HS-27A (cell line): ENCODE data around the gene INPP5A.

Source experiments
- DNase-seq: peaks from one replicate; pipeline ENCODE4 v3.0.0-alpha.2; 2012; ENCODE audit warnings: low read depth, missing footprints

The INPP5A gene

DNA sequence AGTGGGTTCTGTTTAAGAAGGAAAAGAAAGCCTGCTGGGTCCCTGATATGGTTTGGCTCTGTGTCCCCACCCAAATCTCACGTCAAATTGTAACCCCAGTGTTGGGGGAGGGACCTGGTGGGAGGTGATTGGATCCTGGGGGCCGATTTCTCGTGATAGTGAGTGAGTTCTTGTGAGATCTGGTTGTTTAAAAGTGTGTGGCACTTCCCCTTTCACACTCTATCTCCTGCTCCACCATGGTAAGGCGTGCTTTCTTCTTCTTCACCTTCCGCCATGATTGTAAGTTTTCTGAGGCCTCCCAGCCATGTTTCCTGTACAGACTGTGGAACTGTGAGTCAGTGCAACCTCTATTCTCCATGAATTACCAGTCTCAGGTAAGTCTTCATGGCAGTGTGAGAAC, 42.6 kb downstream of the INPP5A start:
- no peak for DNase-seq

DNA sequence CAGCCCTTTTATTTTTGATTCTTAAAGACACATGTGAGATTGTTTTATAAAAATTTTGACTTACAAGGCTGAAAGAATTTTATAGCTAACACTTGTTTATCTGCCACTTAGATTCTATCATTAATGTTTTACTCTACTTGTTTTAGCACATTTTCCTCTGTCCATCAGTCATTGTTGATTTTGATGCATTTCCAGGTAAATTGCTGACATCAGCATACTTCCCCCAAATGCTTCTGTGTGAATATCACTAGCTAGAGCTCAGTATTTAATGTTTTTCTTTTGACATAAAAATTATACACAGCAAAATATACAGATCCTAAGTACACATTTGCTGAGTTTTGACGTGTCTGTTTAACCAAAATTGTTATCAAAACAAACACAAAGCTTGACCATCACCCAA, 43.0 kb downstream of the INPP5A start:
- DNase-seq = no peak

DNA sequence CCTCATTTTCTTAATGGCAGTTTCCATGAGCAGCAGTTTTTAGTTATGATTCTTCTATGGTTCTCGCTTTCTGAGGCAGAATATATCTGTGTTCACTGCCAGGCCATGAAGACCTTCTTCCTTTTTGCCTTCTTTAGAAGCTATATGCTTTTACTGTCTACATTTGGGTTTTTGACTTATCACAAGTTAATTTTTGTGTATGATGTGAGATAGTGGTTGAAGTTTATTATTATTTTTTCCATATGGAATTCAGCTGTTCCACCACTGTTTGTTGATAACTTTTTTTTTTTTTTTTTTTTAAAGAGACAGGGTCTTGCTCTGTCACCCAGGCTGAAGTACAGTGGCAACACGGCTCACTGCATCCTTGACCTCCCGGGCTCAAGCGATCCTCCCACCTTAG, 44.5 kb downstream of the INPP5A start:
- DNase-seq = no peak

DNA sequence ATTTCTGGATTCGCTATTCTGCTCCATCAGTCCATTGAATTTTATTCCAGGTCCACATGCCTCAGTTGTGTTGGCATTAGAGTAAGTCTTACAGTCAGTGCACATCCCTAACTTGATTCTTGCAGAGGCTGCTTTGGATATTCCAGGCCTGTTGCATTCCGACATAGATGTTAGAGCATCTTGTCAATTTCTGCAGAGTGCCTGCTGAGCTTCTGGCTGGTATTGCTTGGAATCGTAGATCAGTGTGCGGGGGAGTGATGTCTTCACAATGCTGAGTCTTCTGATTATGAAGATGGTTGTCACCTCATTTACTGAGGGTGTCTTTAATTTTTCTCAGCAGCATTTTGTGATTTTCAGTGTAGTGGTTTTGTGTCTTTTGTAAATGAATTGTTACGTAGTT, 45.2 kb downstream of the INPP5A start:
- no peak for DNase-seq

DNA sequence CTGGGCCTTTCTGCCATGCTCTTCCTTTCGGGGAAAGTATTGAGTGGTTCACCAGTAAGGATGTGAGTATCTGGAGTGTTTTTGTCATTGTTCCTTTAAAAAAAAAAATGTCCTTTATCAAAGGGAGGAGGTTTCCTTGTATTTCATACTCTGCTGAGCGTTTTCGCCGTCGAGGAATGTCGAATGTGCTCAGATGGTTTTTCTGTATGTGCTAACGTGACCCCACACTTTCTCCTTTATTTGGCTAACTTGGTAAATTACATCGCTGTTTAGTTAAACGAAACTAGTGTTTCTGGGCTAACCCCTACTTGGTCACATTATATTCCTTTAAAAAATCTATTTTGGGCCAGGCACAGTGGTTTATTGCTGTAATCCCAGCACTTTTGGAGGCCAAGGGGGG, 45.9 kb downstream of the INPP5A start:
- no peak for DNase-seq

DNA sequence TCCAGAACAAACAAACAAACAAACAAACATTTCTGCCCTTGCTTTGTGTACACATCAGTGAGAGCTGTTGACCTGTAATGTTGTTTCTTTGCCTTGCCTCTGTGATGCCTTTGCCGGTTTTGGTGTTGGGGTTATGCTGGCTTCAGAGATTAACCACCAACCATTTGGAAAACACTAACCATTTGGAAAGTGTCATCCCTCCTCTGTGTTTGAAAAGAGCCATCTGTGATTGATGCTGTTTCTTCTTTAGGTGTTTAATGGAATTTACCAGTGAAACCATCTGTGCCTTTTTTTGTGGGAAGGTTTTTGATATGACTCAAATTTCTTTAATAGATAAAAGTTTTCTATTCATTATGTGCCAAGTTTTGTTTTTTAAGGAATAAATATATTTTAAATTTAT, 46.5 kb downstream of the INPP5A start:
- no peak for DNase-seq

DNA sequence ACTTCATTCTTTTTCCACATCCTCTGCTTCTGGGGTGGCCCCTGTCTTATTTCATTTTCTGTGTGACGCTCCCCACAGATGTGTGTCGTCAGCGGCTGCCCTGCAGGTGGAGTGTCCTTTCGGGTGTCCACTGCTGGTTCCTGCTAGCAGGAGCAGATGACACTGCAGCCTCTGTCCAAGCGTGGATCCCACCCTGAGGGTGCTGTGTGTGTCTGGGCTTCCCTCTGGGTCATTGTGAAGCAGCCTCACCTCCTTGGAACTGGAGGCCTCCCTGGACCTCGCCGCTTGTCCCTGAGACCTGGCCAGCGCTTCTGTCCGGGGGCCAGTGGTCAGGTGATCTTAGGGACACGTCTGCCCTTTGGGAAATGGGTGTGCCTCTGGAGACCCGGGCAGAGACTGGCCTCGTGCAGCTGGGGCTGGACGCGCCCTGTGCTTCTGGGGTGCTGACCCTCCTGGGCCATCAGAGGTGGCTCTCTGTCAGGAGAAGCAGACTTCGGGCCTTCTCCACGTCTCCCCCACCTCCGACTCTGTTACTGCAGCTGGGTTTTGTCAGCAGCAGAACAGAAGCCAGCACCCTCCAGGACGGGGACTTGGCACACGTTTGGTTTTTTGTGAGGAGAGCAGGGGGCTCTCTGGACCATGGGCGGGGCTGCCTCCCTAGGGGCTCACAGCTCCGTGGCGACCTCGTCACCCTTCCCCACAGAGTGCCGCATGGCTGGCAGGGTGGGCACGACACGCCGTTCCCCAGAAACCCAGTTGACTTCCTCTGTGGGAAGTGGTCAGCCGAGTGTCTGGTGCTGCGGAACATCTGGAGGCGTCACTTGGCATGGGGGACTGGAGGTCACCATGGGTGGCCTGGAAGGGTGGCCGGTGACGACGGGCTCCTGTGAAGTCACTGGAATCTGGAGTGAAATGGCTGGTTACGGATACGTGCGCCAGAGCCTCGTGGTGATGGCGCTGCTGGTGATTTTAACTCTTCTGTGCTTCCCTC, 48.4 kb downstream of the INPP5A start:
- no peak for DNase-seq

DNA sequence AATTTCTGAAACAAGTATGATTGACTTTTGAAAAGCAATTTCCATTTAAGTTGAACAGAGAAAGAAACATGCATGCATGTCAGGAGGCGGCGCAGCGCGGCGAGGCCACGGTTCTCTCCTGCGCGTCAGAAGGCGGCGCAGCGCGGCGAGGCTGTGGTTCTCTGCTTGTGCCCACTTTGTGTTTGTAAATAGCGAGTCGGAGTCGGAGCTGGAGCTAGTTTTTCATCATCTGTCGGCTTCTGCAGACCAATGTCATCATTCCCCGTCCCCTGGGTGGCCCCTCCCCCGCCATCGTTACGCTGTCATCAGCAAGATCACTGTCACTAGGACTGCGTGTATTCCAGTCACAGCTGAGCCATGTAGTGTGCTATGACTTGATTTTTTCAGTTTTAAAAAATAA, 49.2 kb downstream of the INPP5A start:
- DNase-seq = no peak

DNA sequence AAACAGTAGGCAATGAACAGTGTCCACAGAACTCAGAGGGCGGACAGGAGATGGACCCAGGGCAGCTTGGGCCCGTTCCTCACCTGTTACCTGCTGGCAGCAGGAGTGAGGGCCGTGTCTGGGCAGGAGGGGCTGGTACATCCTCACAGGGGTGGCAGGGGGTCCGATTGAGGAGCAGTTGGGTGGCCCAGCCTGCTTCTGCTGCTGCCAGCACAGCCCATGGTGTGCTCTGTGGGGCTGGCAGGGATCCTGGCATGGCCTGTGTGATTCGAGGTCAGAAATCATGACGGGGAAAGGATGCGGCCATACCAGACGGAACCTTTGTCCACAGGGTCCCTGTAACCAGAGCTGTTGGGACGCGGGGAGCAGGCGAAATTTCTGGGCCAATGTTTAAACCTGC, 49.6 kb downstream of the INPP5A start:
- no peak for DNase-seq

DNA sequence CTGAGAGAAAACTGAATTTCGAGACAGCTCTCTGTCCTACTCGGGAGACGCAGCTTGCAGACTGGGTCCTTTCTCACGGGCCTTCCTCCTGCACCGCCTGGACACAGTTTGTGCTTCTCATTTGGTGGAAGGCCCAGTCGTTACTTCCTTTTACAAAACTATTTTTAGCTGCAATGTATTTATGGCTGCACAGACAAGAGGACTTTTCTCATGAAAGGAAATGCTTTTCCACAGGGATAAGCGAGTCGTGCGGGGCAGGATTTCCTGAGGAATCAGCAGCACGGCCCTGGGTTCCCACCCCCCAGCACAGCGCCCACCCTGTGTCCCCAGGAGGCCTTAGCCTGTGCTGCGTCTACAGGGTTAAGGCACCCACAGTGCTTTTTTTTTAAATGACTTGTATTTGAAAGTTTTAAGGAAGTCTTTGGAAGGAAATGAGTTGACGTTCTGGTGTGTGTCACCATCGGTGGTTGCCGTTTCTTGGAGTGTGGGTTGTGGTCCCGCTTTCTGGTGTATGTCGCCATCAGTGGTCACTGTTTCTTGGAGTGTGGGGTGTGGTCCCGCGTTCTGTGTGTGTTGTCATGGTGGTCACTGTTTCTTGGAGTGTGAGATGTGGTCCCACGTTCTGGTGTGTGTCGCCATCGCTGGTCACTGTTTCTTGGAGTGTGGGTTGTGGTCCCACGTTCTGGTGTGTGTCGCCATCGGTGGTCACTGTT, 50.9 kb downstream of the INPP5A start:
- DNase-seq = no peak

DNA sequence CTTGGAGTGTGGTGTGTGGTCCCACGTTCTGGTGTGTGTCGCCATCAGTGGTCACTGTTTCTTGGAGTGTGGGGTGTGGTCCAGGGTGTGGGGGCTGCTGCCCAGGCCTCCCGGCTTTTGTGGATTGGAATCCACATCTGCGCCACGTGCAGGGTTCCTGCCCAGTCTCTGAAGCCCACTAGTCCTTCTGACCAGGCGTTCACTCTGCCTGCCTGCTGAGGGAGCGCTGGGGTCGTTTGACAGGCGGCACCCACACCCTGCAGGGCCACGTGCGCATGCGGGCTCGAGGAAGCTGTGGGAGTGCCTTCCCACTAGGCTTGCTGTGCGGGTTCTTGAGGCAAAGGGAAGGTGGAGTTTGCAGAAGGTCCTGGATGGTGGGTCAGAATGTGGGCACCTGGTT, 51.4 kb downstream of the INPP5A start:
- no peak for DNase-seq

DNA sequence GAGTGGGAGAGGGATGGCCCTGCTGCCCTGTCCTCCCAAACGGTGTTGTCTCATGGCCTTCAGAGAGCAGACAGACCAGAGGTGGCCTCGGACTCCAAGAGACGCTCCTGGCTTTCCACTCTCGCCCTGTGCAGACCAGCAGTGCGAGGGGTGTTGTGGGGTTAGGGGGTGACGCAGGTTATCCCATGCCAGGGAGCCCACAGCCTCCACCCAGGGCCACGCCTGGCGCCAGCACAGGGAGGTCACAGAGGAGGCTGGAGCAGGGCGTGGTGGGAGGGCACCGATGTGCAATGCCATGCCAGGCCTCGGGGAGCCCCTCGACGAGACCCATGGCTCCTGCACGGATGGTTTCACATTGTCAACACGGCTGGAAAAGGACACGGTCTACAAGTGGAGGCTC, 52.1 kb downstream of the INPP5A start:
- no peak for DNase-seq

DNA sequence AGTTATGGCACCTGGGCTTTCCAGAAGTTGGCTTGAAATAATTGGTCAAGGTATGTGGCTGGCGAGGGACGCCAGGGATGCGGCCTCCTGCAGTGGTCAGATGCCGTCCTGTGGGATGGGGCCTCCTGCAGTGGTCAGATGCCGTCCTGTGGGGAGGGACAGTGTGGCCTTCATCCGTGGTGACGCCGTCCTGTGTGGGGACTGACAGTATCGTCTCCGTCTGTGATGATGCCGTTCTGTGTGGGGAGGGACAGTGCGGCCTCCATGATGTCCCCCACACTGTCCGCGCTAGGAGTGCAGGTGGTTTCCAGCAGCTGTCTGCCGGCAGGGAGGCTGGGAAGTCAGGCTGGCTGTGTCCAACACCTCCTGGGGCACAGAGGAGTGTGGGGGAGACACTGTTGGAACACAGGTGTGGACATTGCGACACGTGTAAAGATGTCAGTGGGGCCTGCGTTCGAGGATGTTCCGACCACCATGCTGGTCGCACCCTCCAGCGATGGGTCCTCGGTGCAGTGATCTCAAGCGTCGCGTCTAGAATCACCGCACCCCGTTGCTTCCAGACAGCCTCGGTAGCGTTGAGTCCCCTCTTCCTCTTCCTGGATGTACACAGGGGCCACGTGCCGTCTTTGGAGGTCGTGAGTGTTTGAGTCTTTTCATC, 52.6 kb downstream of the INPP5A start:
- DNase-seq = no peak

DNA sequence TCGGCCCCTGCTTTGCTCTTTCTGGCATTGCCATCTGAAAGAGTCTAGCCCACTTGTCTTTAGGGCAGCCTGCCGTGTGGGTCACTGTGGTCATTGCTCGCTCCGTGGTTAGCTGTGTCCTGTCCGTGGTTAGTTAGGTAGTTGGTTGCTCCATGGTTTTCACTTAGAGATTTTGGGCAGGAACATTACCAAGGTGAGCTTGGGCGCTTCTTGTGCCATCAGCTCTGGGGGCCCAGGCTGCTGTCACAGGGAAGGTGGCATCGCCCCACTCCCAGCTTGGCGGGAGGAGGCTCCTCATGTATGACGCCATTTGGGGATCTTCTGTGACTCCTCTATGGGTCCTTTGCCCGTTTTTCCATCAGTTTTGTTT, 53.1 kb downstream of the INPP5A start:
- DNase-seq = no peak

DNA sequence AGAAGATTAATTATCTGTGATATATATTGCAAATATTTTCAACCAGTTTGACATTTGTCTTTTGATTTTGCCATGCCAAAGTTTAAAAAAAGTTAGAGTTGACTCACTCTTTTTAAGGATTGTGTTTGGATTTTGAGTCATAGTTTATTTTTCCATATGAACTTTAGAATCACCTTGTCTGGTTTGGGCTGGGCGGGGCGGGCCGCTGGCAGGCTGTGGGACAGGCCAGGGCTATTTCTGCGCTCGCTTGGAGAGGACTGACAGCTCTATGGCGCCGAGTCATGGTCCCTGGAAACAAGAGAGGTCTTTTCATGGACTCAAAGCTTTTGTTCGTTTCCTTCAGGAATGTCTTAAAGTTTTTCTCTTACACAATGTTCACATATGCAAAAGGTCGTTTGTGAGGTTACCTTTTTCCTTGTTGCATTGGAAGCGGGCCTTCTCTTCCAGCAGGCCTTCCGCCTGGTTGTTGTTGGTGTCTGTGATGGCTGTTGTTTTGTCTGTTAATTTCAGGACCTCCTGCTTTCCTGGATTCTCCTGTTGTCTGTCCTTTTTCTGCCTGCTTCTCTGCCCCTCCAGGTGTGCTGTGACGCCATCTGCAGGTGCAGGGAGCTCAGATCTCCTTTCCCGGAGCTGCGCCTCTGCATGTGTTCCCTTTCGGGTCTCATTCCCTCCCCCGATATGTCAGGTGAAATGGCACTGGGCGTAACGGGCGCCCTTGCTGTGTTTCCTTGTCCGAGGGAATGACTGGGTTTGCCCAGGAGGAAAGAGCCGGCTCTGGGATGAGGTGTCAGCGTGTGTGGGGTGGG, 53.8 kb downstream of the INPP5A start:
- no peak for DNase-seq

DNA sequence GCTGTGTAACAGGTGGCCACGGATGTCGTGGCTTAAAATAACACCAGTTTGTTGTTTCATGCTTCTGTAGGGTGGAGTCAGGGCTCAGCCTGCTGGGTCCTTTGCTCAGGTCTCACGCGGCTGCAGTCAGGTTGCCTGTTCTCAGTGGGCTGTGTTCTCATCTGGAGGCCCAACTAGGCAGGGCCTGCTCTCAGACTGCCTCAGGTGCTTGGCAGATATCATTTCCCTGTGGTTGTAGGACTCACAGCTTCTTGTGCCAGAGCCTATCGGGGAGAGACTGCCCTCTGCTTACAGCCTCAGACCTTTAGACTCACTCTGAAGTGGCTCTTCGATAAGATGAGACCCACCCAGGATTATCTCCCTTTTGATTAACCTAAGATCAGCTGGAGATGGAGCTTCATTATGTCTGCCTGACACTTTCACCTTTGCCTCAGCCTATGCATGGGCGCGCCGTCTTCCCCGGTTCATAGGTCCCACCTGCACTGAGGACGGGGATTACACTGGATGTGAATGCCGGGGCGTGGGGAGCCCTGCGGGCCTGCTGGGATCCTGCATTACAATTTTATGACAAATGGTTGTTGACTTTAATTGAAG, 55.3 kb downstream of the INPP5A start:
- DNase-seq = no peak

DNA sequence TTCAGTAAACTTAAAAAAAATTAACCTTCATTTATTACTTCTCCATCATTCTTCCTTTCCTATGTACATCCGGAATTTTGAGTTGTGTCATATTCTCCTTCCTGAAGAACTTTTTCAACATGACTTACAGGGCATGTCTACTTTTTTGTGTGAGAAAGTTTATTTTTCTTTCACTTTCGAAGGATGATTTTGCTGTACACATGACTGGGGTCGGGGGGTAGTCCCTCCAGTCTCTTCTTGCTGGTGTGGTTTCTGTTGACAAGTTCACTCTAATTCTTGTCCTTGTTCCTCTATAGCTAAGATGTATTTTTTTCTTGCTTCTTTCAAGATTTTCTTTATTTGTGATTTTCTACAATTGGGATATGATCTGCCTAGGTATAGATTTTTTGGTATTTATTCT, 55.8 kb downstream of the INPP5A start:
- no peak for DNase-seq

DNA sequence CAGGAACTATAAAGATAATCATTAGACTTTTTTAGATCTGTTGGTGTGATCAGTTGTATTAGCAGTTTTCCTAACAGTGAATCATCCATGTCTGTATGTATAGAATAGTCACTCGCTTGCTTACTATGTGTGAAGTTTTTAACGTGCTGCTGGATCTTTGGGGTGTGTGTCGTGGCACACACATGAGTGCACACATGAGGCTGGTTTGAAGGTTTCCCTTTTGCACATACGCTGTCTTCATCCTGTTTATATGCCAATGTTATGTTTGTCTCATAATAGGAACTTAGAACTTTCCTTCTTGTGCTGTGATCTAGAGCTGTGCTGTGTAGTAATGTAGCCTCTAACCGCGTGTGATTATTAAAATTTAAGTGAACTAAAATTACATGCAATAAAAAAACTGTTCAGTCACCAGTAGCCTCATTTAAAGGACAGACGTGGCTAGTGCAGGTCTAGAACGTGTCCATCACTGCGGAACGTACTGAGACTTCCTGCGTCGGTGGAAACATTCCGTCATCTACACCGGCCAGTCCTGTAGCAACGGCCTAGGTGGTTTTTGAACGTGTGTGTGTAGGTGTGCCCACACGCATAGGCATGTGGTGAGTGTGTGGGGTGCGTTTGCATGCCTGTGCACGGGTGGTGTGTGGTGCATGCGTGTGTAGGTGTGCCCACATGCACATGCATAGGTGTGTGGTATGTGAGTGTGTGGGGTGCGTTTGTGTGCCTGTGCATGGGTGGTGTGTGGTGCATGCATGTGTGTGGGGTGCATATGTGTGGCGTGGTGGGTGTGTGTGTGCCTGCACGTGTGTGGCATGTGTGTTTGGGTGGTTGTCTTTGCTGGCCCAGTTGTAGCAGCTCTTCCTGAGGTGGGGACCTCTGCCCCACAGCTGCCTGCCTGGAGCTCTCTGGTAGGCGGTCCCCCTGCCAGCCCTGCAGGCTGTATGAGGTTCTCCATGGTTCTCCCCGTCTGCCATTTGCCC, 56.6 kb downstream of the INPP5A start:
- no peak for DNase-seq

DNA sequence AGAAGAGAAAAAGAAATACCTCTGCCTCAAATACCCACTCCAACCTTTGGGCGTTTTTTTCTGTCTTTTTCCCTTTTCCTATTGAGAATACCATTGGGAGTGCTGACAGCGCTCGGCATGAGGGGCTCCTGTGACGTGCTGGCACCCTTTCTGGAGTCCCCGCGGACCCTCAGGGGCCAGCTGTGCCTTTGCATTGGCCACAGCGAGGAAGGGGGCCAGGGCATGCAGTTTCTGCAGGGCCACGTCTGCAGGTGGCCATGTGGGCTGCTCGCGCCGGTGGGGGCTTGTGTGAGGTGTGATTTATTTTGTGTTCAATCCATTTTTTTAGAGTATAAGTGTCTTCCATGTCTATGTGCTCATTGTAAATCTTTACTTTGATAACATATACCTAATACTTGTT, 57.4 kb downstream of the INPP5A start:
- DNase-seq = no peak

DNA sequence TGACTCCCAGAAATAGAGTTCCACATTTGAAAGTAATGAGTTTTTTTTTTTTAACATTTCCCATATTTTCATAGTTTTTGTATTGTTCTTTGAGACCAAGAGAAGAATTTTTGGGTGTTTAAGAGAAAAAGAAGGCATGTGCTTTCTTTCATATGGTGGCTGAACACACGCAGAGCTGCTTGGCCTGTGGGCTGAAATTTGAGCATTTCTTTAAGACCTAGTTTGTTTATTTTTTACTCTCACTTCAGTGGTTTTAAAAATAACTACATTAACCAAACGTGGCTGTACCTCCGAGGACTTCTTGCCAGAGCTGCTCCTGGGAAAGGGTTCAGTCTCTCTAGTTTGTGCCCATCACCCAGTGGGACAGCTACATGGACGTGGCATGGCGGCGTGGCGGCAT, 58.3 kb downstream of the INPP5A start:
- DNase-seq = no peak
